ENCODE measurements around the gene G2E3.
"Not testable (repeated sequence)": the region's sequence is repeated elsewhere in the genome, so short reads cannot be mapped to it uniquely, and the experiment has no call there.

Gene G2E3

DNA sequence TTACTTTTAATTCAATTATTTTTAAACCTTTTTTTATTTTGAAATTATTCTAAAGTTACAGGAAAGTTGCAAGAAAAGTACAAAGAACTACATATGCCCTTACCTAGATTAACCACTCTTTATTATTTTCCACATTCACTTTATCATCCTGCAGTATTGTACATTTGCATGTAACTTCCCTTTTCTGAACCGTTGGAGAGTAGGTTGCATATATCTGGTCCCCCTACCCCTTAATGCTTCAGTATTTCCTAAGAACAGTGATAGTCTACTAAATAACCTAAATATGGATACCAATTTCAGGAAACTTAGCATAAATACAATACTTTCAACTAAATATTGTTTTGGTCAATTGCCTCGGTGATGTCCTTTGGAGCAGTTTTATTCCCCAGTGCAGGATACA lies 15.0 kb downstream of the G2E3 start:
- no peaks in the 10 kb centered on the region for H3K27me3 Mint-ChIP-seq
- peaks cover 88% of the 10 kb centered on the region for H3K4me1 Mint-ChIP-seq (ENCODE audit: low read depth)
- peaks cover 38% of the 10 kb centered on the region for H3K36me3 Mint-ChIP-seq (ENCODE audit: low read depth)
- H3K27ac Mint-ChIP-seq = no peak overlapping the region
- DNase-seq = no peak
- no peaks in the 10 kb centered on the region for H3K9me3 Mint-ChIP-seq
- H3K4me3 Mint-ChIP-seq = no peak overlapping the region

DNA sequence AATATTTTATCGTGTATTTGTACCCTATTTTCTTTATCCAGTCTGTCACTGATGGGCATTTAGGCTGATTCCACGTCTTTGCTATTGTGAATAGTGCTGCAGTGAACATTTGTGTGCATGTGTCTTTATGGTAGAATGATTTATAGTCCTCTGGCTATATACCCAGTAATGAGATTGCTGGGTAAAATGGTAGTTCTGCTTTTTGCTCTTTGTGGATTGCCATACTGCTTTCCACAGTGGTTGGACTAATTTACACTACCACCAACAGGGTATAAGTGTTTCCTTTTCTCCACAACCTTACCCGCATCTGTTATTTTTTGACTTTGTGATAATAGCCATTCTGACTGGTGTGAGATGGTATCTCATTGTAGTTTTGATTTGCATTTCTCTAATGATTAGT lies 15.8 kb downstream of the G2E3 start:
- peaks cover 81% of the 10 kb centered on the region for H3K4me1 Mint-ChIP-seq (ENCODE audit: low read depth)
- not testable (repeated sequence) for DNase-seq, H3K27ac Mint-ChIP-seq, H3K27me3 Mint-ChIP-seq, H3K4me3 Mint-ChIP-seq, H3K9me3 Mint-ChIP-seq
- peaks cover 38% of the 10 kb centered on the region for H3K36me3 Mint-ChIP-seq (ENCODE audit: low read depth)

DNA sequence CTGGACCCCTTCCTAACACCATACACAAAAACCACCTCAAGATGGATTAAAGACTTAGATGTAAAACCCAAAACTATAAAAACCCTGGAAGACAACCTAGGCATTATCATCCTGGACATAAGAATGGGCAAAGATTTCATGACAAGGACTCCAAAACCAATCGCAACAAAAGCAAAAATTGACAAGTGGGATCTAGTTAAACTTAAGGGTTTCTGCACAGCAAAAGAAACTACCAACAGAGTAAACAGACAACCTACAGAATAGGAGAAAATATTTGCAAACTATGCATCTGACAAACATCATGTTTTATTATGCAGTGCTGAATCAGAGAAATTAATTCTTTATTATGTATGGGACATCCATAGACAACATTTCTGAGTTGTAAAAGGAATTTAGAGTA lies 17.4 kb downstream of the G2E3 start:
- H3K4me1 Mint-ChIP-seq (ENCODE audit: low read depth) = peaks cover 69% of the 10 kb centered on the region
- DNase-seq, H3K27ac Mint-ChIP-seq, H3K9me3 Mint-ChIP-seq, H3K27me3 Mint-ChIP-seq, H3K4me3 Mint-ChIP-seq: not testable (repeated sequence)
- peaks cover 41% of the 10 kb centered on the region for H3K36me3 Mint-ChIP-seq (ENCODE audit: low read depth)

DNA sequence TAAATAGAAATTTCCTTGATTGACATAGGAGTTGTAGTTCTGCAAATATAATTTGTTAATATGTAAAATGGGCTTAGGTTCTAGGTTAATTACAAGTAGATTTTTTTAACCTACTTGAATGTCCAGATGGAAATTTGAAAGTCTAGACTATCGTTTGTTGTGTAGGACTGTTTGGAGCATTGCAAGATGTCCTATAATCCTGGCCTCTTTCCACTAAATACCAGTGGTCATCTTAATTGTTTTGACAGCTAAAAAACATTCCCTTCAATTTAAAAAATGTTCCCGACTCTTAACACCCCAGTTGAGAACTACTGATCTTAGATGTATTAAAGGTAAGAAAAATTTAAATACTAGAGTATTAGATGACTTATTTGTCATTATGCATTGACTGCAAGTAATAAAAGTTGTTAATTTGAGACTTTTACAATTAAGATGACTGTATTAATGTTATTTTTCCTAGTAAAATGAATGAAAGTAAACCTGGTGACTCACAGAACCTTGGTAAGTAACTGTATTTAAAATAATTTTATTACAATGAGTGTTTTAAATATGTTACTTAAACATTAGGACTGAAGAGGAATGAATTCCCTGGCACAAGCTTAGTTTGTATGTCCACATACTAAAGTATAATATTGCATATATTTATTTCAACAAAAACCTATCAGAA lies 21.8 kb downstream of the G2E3 start:
- no peak for DNase-seq
- Mint-ChIP-seq H3K27ac (no peak overlapping the region), H3K9me3 (peaks cover 13% of the 10 kb centered on the region), H3K4me3 (no peak overlapping the region), H3K27me3 (no peaks in the 10 kb centered on the region), H3K36me3 (ENCODE audit: low read depth) (peaks cover 60% of the 10 kb centered on the region), H3K4me1 (ENCODE audit: low read depth) (peaks cover 48% of the 10 kb centered on the region)

DNA sequence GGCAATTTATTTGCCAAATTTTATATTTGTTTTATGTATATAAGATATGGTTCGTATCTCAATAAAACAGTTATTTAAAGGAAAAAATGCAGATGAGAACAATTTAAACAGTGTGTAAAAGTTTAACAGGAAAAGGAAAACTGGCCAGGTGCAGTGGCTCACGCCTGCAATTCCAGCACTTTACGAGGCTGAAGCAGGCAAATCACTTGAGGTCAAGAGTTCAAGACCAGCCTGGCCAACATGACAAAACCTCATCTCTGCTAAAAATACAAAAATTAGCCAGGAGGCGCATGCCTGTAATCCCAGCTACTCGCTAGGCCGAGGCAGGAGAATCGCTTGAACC lies 22.3 kb downstream of the G2E3 start:
- H3K27me3 Mint-ChIP-seq = no peaks in the 10 kb centered on the region
- H3K4me1 Mint-ChIP-seq (ENCODE audit: low read depth) = peaks cover 48% of the 10 kb centered on the region
- peaks cover 13% of the 10 kb centered on the region for H3K9me3 Mint-ChIP-seq
- no peak overlapping the region for H3K27ac Mint-ChIP-seq
- H3K4me3 Mint-ChIP-seq = no peak overlapping the region
- no peak for DNase-seq
- peaks cover 60% of the 10 kb centered on the region for H3K36me3 Mint-ChIP-seq (ENCODE audit: low read depth)

DNA sequence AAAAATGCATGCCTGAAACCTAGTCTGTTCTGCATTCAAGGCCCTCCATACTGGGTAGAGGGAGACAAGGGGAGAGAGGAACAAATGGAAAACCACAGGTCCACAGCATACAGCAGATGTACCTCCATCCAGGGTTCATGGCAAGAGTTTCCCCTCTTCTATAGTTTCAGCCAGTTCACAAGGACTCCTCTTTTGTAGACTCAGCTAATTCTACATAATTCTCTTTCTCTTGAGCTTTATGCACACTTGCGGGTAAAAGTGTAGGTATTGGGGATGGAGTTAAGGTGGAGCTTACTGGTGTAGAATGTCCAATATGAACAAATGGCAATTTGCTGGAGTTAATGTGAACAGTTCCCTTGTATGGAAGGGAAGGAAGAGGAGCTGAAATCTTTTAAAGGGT lies 23.4 kb downstream of the G2E3 start:
- H3K27ac Mint-ChIP-seq = no peak overlapping the region
- no peaks in the 10 kb centered on the region for H3K27me3 Mint-ChIP-seq
- DNase-seq = no peak
- H3K9me3 Mint-ChIP-seq = peaks cover 13% of the 10 kb centered on the region
- peaks cover 47% of the 10 kb centered on the region for H3K4me1 Mint-ChIP-seq (ENCODE audit: low read depth)
- H3K36me3 Mint-ChIP-seq (ENCODE audit: low read depth) = peaks cover 63% of the 10 kb centered on the region
- no peak overlapping the region for H3K4me3 Mint-ChIP-seq

DNA sequence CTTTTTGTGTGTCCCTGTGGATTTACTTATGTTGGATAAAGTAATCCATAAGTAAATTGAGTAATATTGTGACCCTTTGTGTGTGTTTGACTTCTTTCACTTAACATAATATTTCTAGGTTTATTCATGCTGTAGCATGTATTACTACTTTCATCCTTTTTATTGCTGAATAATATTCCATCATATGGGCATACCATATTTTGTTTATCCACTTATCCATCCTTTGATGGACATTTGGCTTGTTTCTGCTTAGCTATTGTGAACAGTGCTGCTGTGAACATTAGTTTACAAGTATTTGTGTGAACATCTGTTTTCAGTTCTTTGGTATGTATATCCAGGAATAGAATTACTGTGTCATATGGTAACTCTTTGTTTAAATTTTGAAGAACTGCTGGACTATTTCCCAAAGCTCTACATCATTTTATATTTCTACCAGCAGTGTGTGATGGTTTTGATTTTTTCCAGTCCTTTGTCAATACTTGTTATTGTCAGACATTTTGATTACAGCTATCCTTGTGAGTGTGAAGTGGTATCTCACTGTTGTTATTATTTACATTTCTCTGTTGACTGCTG lies 25.2 kb downstream of the G2E3 start:
- Mint-ChIP-seq H3K4me1 (ENCODE audit: low read depth) (peaks cover 36% of the 10 kb centered on the region), H3K4me3 (no peak overlapping the region), H3K27me3 (no peaks in the 10 kb centered on the region), H3K27ac (no peak overlapping the region), H3K9me3 (peaks cover 13% of the 10 kb centered on the region), H3K36me3 (ENCODE audit: low read depth) (peaks cover 74% of the 10 kb centered on the region)
- DNase-seq = no peak

DNA sequence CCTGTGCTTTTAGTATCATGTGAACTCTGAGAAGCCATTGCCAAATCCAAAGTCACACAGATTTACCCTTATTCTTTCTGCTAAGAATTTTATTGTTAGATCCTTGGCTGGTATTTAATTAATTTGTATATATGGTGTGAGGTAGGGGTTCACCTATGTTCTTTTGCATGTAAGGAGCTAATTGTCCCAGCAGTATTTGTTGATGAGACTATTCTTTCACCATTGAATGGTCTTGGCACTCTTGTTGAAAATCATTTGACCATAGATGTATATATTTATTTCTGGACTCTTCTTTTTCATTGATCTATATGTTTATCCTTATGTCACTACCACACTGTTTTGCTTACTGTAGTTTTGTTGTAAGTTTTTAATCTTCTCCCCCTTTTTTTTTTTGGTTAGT lies 26.2 kb downstream of the G2E3 start:
- Mint-ChIP-seq H3K36me3 (ENCODE audit: low read depth) (peaks cover 84% of the 10 kb centered on the region), H3K4me1 (ENCODE audit: low read depth) (peaks cover 36% of the 10 kb centered on the region), H3K27ac (no peak overlapping the region), H3K4me3 (no peak overlapping the region), H3K27me3 (no peaks in the 10 kb centered on the region), H3K9me3 (peaks cover 13% of the 10 kb centered on the region)
- DNase-seq = no peak

DNA sequence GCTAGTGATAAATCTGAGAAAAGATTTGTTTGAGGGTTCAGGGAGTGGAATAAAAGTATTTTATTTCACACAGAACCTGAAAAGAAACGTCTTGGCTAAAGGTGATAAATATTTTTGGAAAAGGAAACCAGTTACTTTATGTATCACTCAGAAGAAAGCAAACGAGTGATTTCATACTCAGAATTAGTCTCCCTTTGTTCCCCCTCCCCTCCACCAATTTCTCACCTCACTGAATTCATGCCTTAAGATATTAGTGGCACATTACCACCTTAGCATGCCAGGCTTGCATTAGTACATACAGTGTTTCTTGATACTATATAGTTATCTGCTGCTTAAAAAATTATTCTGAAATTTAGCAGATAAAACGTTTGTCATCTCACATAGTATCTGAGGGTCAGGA lies 28.2 kb downstream of the G2E3 start:
- no peak overlapping the region for H3K4me3 Mint-ChIP-seq
- DNase-seq = no peak
- H3K4me1 Mint-ChIP-seq (ENCODE audit: low read depth) = peaks cover 32% of the 10 kb centered on the region
- H3K27ac Mint-ChIP-seq = no peak overlapping the region
- H3K9me3 Mint-ChIP-seq = peaks cover 13% of the 10 kb centered on the region
- peaks cover 94% of the 10 kb centered on the region for H3K36me3 Mint-ChIP-seq (ENCODE audit: low read depth)
- no peaks in the 10 kb centered on the region for H3K27me3 Mint-ChIP-seq

DNA sequence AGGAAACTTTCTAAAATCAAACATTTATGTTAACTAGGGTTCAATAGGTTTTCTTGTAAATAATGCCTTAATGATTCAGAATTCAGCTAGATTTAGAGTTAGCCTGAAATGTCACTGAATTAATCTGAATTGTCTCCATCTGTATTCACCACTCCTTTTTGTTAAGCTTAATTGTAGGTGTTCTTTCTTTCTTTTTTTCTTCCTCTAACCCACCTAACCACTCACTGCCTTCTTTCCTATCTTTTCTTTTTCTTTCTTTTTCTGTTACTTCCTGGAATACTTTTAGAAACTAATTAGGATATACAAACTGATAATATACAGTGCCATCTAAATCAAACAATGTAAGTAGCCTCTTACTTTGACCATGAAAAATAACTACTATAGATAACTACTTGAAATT lies 29.9 kb downstream of the G2E3 start:
- no peak for DNase-seq
- H3K4me3 Mint-ChIP-seq = no peak overlapping the region
- no peak overlapping the region for H3K27ac Mint-ChIP-seq
- peaks cover 27% of the 10 kb centered on the region for H3K4me1 Mint-ChIP-seq (ENCODE audit: low read depth)
- no peaks in the 10 kb centered on the region for H3K27me3 Mint-ChIP-seq
- peaks cover 7% of the 10 kb centered on the region for H3K9me3 Mint-ChIP-seq
- peaks cover 88% of the 10 kb centered on the region for H3K36me3 Mint-ChIP-seq (ENCODE audit: low read depth)

DNA sequence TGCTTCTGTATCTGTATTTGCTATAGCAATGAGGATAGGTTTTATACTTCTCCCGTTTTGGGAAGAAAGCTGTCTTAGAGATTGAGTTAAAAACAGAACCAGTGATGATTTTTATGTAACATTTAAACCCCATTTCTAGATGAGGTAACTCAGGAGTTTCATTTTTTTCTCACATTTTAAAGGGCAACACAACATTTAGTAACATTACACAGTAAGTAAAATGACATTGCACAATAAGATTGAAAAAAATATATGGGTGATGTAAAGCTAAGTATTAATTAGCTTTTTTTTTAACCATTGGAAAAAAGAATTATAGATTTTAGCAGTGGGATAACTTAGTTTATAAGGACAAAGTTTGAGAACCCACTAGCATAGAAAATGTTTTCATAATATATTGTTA lies 38.0 kb downstream of the G2E3 start:
- DNase-seq = no peak
- H3K9me3 Mint-ChIP-seq = no peaks in the 10 kb centered on the region
- H3K36me3 Mint-ChIP-seq (ENCODE audit: low read depth) = peaks cover 68% of the 10 kb centered on the region
- peak overlapping the region; percentile 52 for H3K27ac Mint-ChIP-seq
- H3K27me3 Mint-ChIP-seq = no peaks in the 10 kb centered on the region
- H3K4me1 Mint-ChIP-seq (ENCODE audit: low read depth) = no peaks in the 10 kb centered on the region
- no peak overlapping the region for H3K4me3 Mint-ChIP-seq

DNA sequence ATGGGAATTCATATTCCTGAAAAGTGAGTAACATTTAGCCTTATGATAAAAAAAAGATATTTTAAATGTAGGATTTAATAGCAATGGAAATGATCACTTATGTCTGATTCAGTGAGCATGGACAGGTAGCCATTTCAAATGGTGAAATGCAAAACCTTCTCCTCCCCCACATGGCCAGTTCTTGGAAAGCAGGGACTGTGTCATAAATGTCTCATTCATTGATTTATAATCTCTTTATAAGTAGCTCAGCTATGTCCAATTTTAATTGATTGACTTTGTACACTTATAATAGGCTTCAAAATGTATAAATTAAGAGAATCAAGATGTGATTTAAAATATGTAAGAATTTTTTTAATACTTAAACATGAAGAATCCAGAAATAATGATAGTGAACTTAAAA lies 38.5 kb downstream of the G2E3 start:
- no peaks in the 10 kb centered on the region for H3K27me3 Mint-ChIP-seq
- peaks cover 69% of the 10 kb centered on the region for H3K36me3 Mint-ChIP-seq (ENCODE audit: low read depth)
- no peaks in the 10 kb centered on the region for H3K4me1 Mint-ChIP-seq (ENCODE audit: low read depth)

DNA sequence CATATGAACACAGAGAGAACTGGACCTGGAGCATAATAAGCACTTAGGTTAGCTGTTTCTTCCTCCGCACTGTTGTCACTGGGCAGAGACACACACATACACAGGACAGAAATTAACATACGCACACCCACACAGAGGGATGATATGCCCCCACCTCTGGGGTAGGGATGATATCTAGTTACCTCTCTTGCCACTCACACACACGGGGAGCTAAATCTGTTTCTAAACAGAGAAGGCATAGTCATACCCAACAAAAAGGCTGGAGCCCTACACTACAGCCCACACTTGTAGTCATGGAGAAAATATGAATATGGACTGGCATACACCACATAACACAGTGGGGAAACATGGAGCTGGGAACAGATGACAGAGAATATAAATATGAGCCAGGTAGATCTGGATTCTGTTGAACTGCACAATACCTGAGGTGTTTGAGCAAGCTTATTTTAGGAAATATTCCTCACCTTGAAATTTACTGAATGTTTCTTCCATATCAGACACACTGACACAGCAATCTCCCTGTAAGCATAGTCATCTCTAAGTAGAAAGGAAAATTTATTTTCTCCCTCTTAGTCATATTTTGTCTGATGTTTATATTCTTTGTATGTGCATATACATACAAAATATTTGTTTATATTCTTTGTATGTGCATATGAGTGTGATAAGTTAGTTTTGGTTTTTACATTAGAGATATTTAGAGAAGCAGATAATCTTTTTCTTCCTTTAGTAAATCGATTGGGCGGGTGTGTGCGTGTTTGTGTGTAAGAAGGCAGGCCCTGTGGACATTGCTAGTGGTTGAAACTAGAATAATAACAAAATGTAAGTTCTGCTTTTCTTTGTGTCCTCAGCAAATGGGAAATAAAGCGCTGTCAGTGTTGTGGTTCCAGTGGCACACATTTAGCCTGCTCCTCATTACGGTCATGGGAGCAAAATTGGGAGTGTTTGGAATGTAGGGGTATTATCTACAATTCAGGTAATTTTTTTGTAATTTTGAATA lies 42.3 kb downstream of the G2E3 start:
- H3K27me3 Mint-ChIP-seq = no peaks in the 10 kb centered on the region
- H3K4me1 Mint-ChIP-seq (ENCODE audit: low read depth) = no peaks in the 10 kb centered on the region
- DNase-seq = no peak
- H3K27ac Mint-ChIP-seq = peak overlapping the region; percentile 9
- H3K36me3 Mint-ChIP-seq (ENCODE audit: low read depth) = peaks cover 86% of the 10 kb centered on the region
- no peak overlapping the region for H3K4me3 Mint-ChIP-seq
- H3K9me3 Mint-ChIP-seq = no peaks in the 10 kb centered on the region

More for the DNA sequence above, 38.5 kb downstream of the G2E3 start:
- H3K9me3 Mint-ChIP-seq = no peaks in the 10 kb centered on the region
- H3K27ac Mint-ChIP-seq = no peak overlapping the region
- no peak overlapping the region for H3K4me3 Mint-ChIP-seq
- no peak for DNase-seq

DNA sequence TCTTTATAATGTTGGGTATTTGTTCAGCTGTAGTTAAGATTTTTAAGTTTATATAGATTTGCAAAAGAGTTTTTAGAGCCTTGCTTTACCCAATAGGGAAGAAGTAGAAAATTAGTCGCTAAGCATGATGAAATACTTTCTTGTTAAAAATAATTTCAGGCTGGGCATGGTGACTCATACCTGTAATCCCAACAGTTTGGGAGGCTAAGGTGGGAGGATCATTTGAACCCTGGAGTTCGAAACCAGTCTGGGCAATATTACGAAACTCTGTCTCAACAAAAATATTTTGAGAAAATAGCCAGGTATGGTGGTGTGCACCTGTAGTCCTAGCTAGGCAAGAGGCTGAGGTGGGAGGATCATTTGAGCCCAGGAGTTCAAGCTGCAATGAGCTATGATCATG lies 44.4 kb downstream of the G2E3 start:
- Mint-ChIP-seq H3K27ac (no peak overlapping the region), H3K27me3 (no peaks in the 10 kb centered on the region), H3K4me3 (no peak overlapping the region), H3K9me3 (no peaks in the 10 kb centered on the region), H3K4me1 (ENCODE audit: low read depth) (no peaks in the 10 kb centered on the region), H3K36me3 (ENCODE audit: low read depth) (peaks cover 86% of the 10 kb centered on the region)
- no peak for DNase-seq

DNA sequence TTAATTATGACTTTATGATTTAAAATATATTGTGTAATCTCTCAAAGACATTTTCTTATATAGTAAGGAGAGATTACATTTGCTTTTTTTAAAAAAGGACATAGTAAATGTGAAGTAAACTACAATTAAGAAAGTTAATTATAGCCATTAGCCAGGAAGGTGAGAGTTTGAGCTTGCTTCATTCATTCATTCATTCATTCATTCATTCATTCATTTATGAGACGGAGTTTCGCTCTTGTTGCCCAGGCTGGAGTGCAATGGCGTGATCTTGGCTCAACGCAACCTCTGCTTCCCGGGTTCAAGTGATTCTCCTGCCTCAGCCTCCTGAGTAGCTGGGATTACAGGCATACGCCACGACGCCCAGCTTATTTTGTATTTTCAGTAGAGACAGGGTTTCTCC lies 45.7 kb downstream of the G2E3 start:
- H3K27ac Mint-ChIP-seq; H3K4me1 Mint-ChIP-seq (ENCODE audit: low read depth); H3K27me3 Mint-ChIP-seq; H3K9me3 Mint-ChIP-seq; H3K4me3 Mint-ChIP-seq; DNase-seq: not testable (repeated sequence)
- H3K36me3 Mint-ChIP-seq (ENCODE audit: low read depth) = peaks cover 84% of the 10 kb centered on the region
